NCI-H2171 (cell line): Measurements from ENCODE around the gene CD81.
"Not testable (repeated sequence)": the region's sequence is repeated elsewhere in the genome, so short reads cannot be mapped to it uniquely, and the experiment has no call there.

Source experiments
- DNase-seq: peaks from one replicate; lab custom pipeline; 2025; lab: John Stamatoyannopoulos, UW

Gene CD81, protein sequence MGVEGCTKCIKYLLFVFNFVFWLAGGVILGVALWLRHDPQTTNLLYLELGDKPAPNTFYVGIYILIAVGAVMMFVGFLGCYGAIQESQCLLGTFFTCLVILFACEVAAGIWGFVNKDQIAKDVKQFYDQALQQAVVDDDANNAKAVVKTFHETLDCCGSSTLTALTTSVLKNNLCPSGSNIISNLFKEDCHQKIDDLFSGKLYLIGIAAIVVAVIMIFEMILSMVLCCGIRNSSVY

DNA sequence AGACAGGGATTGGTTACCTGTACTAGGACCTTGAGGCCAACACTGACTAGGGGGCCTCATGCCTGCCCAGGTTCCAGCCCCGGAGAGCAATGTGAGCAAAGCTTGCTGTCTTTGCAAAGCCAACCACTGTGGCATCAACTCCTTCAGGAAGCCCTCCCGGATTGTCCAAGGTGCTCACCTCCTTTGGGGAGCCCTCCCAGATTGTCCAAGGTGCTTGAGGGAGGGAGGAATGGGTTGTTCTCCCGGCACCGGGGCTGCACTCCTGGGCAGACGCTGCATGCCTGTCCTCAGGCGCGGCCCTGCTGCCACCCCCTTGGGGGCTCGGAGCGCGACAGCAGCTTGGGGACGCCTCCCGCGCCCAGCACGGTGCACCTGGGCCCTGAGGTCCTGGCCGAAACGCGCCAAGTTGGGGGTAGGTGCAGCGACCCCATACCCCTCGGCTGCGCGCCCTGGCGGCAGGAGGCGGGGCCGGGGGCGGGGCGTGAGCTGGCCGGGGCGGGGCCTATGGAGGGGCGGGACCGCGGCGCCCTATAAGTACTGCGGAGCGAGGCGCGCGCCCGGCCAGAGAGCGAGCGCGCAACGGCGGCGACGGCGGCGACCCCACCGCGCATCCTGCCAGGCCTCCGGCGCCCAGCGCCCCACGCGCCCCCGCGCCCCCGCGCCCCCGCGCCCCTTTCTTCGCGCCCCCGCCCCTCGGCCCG lies at the start of gene CD81:
TSS of gene CD81 (plus strand) at position 560 of the 701 bp plus-strand sequence. CDS start 240 bp downstream, outside the sequence.
- no peak for DNase-seq

DNA sequence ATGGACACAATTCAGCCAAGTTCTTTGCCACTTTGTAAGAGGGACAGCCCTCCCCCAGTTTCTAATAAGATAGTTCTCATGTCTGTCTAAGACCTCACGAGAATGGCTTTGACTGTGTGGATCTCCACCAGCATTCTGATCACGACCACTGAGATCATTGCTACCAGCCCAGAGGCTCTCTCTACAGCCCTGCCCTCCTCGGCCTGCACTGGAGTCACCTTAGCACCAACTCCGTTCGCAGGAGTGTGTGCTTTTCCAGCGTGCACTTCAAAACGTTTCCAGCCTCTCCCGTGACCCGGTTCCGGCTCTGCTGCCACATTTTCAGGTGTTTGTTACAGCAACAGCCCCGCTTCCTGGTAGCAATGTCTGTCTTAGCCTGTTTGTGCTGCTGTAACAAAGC lies 49.1 kb upstream of the CD81 start:
- no peak for DNase-seq

DNA sequence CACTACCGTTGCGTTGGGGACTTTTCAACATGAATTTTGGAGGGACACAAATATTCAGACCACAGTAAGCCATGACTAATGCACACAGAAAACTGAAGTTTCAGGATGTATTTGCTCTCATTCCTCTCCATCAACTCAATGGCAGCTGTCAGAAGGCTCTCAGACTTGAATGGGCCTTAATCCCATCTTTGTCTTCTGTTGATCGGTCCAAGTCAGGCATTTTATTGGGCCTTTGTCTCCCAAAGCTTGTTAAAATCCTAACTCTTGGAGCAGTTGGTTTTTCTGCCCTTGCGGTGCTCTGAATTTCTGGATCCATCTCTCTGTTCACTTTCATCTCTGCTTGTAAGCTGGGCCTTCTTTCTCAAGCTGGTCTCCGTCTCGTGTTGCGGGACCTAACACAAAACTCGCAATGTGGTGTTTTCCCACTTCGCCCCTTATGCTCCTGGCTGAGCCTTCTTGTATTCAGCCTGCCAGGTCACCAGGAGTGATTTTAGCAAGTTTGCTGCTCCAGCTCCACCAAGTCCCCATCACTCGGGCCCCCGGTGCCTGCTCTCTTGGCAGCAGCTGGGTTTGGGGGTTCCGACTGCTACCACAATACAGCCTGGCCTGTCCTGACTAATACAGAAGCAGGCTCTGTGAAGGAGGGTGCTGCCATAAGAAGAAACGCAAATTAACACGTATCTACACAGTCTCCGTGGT lies 48.3 kb upstream of the CD81 start:
- DNase-seq = no peak

DNA sequence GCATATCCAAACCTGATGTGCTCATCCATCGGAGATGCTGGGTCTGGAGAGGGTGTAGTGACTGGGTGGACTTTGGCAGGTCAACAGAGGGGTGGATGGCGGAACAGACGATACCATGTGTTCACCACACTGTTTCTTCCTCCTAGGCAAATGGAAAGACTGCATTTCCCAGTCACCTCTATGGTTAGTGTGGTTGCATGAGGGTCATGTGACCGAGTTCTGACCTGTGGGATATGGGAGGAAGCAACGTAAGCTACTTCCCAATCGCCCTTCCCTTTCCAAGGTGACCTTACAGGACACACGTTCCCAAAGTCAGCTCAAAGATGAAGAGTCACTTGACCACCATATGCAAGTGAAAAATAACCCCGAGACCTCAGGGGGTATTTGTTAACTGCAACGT lies 47.6 kb upstream of the CD81 start:
- DNase-seq = no peak

DNA sequence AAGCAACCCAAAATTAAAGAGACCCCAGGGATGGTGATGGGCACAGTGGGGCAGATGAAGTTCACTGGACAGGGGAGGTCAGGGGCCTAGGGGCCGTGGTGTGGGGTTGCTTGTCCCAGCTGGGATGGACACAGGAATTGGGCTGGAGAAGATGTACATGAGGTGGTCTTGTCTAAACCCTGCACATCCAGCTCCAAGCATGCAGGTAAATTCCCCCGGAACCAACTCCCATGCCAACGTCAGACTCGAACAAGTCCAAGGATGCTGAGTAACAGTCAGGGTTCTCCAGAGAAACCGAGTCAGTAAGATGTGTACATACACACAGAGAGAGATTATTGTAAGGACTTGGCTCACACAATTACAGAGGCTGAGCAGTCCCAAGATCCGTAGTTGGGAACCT lies 46.4 kb upstream of the CD81 start:
- DNase-seq = no peak

DNA sequence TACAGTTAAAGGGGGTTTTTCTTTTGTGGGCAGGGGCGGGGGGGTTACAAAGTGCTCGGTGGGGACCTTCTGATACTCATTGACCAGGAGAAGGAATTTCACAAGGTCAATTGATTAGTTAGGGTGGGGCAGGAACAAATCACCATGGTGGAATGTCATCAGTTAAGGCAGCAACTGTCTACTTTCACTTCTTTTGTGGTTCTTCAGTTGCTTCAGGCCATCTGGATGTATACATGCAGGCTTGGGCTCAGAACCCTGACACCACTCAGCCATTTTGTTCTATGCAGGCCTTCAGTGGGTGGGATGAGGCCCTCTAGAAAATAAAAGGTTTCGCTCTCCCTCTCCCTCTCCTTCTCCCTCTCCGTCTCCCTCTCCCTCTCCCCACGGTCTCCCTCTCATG lies 45.7 kb upstream of the CD81 start:
- no peak for DNase-seq

DNA sequence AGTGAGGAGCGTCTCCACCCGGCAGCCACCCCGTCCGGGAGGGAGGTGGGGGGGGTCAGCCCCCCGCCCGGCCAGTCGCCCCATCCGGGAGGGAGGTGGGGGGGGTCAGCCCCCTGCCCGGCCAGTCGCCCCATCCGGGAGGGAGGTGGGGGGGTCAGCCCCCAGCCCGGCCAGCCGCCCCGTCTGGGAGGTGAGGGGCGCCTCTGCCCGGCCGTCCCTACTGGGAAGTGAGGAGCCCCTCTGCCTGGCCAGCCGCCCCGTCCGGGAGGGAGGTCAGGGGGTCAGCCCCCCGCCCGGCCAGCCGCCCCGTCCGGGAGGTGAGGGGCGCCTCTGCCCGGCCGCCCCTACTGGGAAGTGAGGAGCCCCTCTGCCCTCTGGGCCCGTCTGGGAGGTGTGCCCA lies 44.5 kb upstream of the CD81 start:
- not testable (repeated sequence) for DNase-seq

DNA sequence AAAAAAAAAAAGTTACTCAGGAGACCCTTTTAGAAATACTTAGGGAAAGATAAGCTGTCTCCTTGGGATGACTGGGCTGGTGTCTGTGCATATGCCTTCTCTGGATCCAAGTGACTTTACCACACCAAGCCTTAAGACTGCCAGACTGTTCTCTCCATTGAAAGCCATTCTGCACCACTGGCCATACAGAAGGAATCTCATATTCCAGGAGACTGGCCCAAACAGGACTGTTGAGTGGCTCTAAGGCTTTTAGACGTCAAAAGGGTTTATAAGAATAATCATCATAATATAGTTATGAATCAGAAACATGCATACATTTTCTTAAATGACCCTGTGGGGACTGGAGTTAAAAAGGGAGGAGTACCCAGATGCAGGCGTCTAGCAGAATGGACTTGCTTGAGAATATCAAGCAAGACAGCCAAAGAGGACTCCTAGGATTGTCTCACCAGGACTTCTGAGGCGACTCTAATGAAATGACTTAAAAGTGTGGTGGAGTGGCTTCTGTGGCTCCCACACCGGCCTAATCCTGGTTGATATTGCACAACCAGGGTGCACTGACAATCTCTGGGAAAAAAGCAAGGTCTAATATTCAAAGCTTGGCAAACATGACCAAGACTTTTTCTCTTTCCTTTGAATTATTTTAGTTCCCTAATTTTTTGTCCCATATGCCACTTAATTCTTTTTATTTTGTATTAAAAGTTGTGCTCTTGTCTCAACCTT lies 43.5 kb upstream of the CD81 start:
- DNase-seq = not testable (repeated sequence)

DNA sequence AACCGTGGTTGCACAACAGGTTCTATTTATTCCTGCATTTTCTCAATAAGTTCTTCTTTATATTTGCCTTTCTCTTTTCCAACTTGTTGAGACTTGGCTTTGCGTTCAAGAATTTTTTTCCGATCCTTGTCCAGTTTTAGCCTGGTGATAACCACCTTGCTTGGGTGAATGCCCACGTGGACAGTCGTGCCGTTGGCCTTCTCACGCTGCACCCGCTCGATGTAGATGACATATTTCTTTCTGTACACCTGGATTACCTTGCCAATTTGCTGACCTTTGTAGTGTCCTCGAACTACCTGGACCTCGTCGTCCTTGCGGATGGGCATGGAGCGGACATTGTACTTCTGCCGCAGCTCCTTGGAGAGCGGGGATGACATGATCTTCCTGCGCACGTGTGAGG lies 41.8 kb upstream of the CD81 start:
- not testable (repeated sequence) for DNase-seq

DNA sequence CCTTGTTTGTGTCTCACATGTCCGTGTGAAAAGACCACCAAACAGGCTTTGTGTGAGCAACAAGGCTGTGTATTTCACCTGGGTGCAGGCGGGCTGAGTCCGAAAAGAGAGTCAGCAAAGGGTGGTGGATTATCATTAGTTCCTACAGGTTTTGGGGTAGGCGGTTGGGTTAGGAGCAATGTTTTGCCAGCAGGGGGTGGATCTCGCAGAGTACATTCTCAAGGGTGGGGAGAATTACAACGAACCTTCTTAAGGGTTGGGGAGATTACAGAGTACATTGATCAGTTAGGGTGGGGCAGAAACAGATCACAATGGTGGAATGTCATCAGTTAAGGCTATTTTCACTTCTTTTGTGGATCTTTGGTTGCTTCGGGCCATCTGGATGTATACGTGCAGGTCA lies 38.4 kb upstream of the CD81 start:
- not testable (repeated sequence) for DNase-seq

DNA sequence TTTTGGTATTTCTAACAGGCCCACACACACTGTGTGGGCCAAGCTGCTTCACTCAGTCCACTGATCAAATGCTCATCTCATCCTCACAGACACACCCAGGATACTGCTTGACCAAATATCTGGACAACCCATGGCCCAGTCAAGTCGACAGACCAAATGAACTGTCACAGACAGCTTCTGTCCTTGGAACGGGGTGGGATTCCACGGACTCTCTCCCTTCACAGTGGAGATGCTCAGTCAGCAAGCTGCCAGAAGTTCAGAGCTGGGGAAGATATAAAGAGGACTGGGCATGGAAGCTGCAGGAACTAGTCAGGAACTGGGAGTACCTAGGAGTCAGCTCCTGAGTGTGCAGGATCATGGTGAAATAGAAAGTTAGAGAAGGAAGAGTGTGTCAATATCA lies 34.6 kb upstream of the CD81 start:
- no peak for DNase-seq

DNA sequence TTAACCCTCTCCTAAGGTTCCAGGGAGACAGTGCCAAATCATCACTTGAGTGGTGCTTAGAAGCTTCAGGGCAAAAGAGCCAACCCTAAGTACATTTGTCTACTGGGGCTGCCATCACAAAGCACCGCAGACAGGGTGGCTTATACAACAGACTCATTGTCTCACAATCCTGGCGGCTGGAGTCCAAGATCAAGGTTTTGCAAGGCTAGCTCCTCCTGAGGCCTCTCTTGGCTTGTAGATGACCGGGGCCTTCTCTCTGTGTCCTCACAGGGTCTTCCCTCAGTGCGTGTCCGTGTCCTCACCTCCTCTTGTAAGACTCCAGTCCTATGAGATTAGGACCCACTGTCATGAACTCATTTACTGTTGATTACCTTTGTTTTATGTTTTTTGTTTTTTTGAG lies 34.1 kb upstream of the CD81 start:
- DNase-seq = no peak

DNA sequence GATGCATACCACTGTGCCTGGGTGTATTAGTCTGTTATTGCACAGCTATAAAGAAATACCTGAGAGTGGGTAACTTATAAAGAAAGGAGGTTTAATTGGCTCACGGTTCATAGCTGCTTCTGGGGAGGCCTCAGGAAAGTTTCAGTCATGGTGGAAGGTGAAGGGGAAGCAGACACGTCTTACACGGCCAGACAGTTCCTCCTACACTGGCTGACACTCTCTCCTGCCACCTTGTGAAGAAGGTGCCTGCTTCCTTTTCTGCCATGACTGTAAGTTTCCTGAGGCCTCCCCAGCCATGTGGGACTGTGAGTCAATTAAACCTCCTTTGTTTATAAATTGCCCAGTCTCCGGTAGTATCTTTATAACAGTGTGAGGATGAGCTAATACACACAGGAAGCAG lies 33.6 kb upstream of the CD81 start:
- DNase-seq = no peak

DNA sequence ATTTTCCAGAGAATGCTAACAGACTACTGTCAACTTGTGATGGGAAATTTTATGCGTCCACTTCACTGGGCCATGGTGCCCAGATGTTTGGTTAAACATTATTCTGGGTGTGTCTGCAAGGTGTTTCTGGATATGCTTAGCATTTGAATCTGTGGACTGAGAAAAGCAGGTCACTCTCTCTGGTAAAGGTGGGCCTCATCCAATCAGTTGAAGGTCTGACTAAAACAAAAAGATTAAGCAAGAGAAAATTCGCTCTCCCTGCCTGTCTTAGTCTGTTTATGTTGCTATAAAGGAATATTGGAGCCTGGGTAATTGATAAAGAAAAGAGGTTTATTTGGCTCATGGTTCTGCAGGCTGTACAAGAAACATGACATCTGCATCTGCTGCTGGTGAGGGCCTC lies 32.1 kb upstream of the CD81 start:
- no peak for DNase-seq

DNA sequence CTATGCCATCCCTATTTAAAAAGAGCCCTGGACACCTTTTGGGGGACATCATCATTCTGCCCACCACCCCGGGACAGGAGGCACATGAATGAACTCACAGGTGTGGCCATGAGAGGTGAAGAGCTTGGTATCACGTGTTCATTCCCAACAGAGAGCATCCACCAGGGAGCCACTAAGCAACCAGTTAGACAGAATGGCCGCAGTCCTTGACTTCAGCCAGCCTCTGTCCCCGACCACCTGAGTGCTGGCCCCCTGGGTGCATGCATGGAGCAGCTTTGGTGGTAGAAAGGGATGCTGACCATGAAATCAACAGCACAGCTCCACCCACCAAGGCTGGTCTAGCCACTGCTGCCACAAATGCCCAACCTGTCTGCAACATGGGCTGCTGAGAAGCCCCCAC lies 31.1 kb upstream of the CD81 start:
- no peak for DNase-seq

DNA sequence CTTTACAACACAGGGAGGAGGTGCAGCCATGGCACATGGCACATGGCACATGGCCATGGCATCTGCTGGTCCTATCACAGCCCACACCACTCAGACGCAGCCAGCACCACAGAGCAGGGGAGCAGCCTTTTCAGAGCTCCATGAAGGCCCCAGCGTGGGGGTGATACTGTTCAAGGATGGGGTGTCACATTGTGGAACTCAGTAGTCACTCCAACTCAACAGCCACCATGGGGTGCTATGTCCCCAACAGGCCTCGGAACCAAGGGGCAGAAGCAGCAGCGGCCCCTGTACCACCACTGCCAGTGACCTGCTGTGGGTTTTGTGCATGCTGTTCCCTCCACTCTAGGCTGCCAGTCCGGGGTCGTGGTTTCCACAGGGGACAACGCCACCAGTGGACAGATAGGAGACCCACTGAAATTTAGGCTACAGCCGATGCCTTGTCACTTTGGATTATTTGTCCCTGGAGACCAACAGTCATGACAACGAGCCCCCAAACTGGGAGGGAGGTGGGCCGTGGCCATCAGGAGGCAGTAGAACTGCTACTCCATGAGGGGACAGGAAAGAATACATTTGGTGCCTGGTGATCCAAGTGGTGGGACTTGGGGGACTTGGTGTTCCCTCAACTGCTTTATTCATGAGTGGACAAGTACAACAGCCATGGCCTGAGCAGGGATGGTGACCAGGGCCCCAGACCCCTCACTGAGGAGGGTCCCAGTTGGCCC lies 30.4 kb upstream of the CD81 start:
- DNase-seq = no peak

DNA sequence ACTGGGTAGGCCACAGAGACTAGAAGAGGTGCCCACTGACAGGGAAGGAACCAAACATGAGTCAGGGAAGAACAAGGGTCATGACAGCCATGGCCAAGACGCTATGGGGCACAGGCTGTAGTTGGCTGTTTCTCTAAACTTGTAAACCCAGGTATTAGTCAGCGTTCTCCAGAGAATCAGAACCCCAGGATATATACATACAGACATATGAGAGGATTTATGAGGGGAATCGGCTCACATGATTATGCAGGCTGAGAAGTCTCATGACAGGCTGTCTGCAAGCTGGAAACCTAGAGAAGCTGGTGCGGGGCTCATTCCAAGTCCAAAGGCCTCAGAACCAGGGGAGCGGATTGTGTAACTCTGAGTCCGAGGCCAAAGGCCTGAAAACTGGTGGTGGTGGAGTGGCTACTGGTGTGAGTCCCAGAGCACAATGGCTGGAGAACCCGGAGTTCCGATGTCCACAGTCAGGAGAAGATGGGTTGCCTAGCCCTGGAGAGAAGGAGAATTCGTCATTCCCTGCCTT lies 29.7 kb upstream of the CD81 start:
- no peak for DNase-seq

DNA sequence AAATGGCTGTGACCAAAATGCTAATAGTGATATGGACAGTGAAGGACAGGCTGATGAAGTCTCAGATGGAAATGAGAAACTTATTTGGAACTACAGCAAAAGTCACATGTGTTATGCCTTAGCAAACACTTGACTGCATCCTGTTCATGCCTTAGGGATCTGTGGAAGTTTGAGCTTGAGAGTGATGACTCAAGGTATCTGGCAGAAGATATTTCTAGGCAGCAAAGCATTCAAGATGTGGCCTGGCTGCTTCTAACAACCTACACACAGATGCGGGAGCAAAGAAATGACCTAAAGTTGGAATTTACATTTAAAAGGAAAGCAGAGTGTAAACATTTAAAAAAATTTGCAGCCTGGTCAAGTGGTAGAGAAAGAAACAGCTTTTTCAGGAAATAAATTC lies 28.1 kb upstream of the CD81 start:
- DNase-seq = no peak

DNA sequence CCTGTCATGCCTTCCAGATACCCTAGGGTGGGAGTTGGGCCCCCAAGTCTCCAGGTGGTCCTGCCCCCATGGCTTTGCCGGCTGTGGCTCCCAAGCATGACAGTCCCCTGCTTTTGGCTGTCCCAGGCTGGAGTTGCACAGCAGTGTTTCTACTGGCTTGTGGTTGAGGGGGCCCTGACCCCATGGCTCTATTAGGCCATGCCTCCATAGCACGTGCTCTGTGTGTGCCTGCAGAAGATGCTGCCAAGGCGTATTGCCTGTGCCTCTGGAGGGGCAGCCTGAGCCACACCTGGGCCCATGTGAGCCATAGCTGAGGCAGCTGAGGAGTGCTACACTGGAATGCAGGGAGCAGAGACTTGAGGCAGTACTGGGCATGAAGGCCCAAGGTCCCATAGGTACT lies 25.4 kb upstream of the CD81 start:
- no peak for DNase-seq

DNA sequence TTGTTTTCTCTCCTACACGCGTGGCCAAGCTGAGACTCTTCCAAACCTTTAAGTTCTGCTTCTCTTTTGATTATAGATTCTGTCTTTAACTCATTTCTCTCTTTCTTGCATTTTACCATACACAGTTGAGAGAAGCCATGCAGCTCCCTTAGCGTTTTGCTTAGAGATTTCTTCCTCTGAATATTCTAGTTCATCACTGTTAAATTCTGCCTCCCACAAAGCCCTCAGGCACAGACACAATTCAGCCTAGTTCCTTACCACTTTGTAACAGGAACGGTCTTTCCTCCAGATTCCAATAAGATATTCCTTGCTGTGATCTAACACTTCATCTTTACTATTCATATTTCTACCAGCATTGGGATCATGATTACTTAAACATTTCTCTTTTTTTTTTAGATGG lies 24.7 kb upstream of the CD81 start:
- no peak for DNase-seq

DNA sequence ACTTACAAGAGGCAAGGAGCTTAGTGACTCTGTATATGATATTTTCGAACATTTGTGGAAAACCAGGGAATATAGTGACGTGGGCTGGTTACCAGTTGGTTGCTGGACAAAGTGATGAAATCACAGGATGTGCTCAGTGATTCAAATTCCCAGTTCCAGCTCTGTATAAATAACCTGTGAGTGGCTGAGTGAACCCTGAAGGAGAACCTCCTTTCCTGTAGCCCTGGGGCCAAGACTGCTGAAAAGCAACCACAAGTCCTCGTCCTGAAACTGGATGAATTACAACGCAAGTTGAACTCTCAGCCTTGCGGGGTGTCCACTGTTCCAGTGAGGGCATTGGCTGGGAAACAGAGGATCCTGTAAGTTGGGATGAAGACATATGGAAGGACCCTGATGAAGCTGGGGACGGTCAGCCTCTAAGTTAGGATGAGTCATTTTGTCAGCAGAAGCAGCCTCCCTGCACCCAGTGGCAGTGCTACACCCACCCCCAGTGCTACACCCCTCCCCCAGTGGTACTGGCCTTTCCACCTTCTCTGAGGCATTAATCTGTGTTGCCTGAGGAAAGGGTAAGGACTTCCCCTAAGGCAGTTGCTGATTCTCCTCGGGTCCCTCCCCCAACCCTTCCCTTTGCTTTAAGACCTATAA lies 22.0 kb upstream of the CD81 start:
- DNase-seq = no peak
